Adrenal gland (tissue), 12 donors: Measurements from ENCODE around the gene HINT2. TPM values are rescaled to one million over a fixed set of nuclear protein-coding genes. Genes with fewer than 3 reads are reported as not detected.
A peak's percentile ranks its signal among the peaks of the same experiment; 100 is the strongest.

Experiments used
- DNase-seq, 7 donors: peaks; one replicate each; pipeline ENCODE4 v3.0.0-alpha.2; 2019 to 2020
- H3K27ac ChIP-seq, 5 donors: fragments of 200-600 bp; sonication (generic) in 4 of 5; 1 replicate in 3 of 5; 2 replicates in 2 of 5; pipeline versions ENCODE4 v1.5.1 to v1.8.0; 2016 to 2020; ENCODE audit warnings: mild to moderate bottlenecking in 1 of 5
- H3K27me3 ChIP-seq: fragments of 200-600 bp; 2 replicates; pipeline ENCODE4 v1.8.0; 2021
- H3K36me3 ChIP-seq, 2 donors: fragments of 200-600 bp; replicated peaks in 1 of 2; 1 replicate in 1 of 2; 2 replicates in 1 of 2; pipeline versions ENCODE4 v1.5.1 to v1.8.0; 2018 to 2022
- H3K4me1 ChIP-seq, 2 donors: fragments of 200-600 bp; replicated peaks in 1 of 2; 1 replicate in 1 of 2; 2 replicates in 1 of 2; pipeline versions ENCODE4 v1.5.1 to v1.8.0; 2018 to 2021
- H3K4me3 ChIP-seq, 4 donors: fragments of 200-600 bp; sonication (generic) in 3 of 4; one replicate each; pipeline ENCODE4 v1.5.1; 2016 to 2018
- H3K9me3 ChIP-seq, 3 donors: fragments of 200-600 bp; sonication (generic) in 1 of 3; replicated peaks in 1 of 3; 1 replicate in 2 of 3; 2 replicates in 1 of 3; pipeline versions ENCODE4 v1.5.1 to v1.8.0; 2016 to 2021
- CTCF ChIP-seq, 6 experiments: fragments of 450-650 bp in 4 of 6; fragments of 200-600 bp in 2 of 6; sonication (generic) in 1 of 6; IDR thresholded peaks; 1 replicate in 5 of 6; 2 replicates in 1 of 6; pipeline versions ENCODE4 v1.5.1 to v1.8.0; 2016 to 2021; ENCODE audit warnings: antibody characterized with exemption in 6 of 6, mild to moderate bottlenecking in 2 of 6, moderate library complexity in 1 of 6
- POLR2A ChIP-seq, 2 donors: fragments of 450-650 bp; IDR thresholded peaks; one replicate each; pipeline ENCODE4 v1.6.1; 2017; ENCODE audit warnings: antibody characterized with exemption in 2 of 2, mild to moderate bottlenecking in 2 of 2, moderate library complexity in 1 of 2
- WGBS, 4 donors: extraction: QIAGEN DNeasy Blood & Tissue Kit in 2 of 4; methylation state at CpG; one replicate each; pipeline versions ENCODE4 v1.1.5 to v1.1.7; 2013 to 2017; 5-methylcytosine and 5-hydroxymethylcytosine counted together
- intact Hi-C, 2 donors: fragments of 100-400 bp; cut with DNase I; formaldehyde crosslinking; loops; one replicate each; pipeline versions ENCODE4 v1.14.1 to v1.15.0; 2022 to 2023
- polyA plus RNA-seq, 3 donors: library from polyadenylated mRNA; stranded (reverse); fragments of 200-250 nt in 2 of 3; fragments of 350-450 nt in 1 of 3; fragmentation: Illumina TruSeq in 1 of 3; extraction: RNeasy Lipid Tissue Mini Kit (QIAGEN cat#74804) in 1 of 3; gene quantifications; one replicate each; pipeline ENCODE4 v1.2.3, GENCODE V29; 2013 to 2014
- total RNA-seq, 9 donors: library from RNA; depleted of rRNA in 4 of 9; stranded (reverse); fragments of >200 nt in 4 of 9; fragments of 120-200 nt in 1 of 9; fragmentation: NEBNext Ultra II Directional in 1 of 9; extraction: Animal tissue kit (Norgen Biotek cat#: 25700) in 1 of 9; gene quantifications; one replicate each; pipeline versions ENCODE4 v1.1.0 to v1.2.4, GENCODE V29; 2013 to 2023
- donor health status: healthy with polysubstance abuse.
- donor health status: Bipolar disorder and iron deficiency.
- donor health status: DM: yes; HTN: yes; CAD: no.
- donor health status: DM: no; HTN: no; CAD: no.
- donor health status: DM: no; HTN: no; CAD: no.
- donor health status: DM: yes; HTN: yes; CAD: no.

The HINT2 gene
- total and polyA plus RNA-seq, 12 donors, result 27.6 to 199 (median 82.9) TPM

GRCh38 chr9:35852267-35852815 is 37.5 kb upstream of the HINT2 start:
- no peak overlapping the region for H3K27ac ChIP-seq
- no peaks in the 10 kb centered on the region for H3K36me3 ChIP-seq
- peak in 2 of 7 donors; percentile 7 to 21 for DNase-seq
- TF ChIP-seq CTCF (IDR thresholded peaks at IDR 0.05) (no peak), POLR2A (IDR thresholded peaks at IDR 0.05) (no peak)
- no peak overlapping the region for H3K4me3 ChIP-seq
- no peaks in the 10 kb centered on the region for H3K9me3 ChIP-seq
- peaks cover 6 to 7% of the 10 kb centered on the region in 2 donors for H3K4me1 ChIP-seq
- WGBS, 4 donors, result 69 to 100% (median 96%) methylated on average over 2 of the region's 2 CpGs
- intact Hi-C loops, result no loop called here
- no peaks in the 10 kb centered on the region for H3K27me3 ChIP-seq

GRCh38 chr9:35847792-35848572 is 33.1 kb upstream of the HINT2 start:
- Histone ChIP-seq H3K36me3 (peaks cover 0 to 5% of the 10 kb centered on the region in 2 donors), H3K27ac (peak overlapping the region in 2 of 5 donors; percentile 67 to 69), H3K4me3 (no peak overlapping the region), H3K27me3 (no peaks in the 10 kb centered on the region), H3K4me1 (peaks cover 17 to 33% of the 10 kb centered on the region in 2 donors), H3K9me3 (no peaks in the 10 kb centered on the region)
- DNase-seq, result peak in 6 of 7 donors; percentile 43 to 77 (median 63)
- 44 to 56% (median 55%) methylated on average over 4 of the region's 4 CpGs for WGBS, 4 donors
- TF ChIP-seq CTCF (IDR thresholded peaks at IDR 0.05), result no peak
- peak in 1 of 2 donors; percentile 29 for TF ChIP-seq POLR2A (IDR thresholded peaks at IDR 0.05)
- intact Hi-C loops, result no loop called here

- intact Hi-C loops, result no loop called here
- WGBS, 4 donors, result 51 to 69% (median 62%) methylated on average over 31 to 53 of the region's 53 CpGs
- H3K27ac ChIP-seq, result peak overlapping the region in 2 of 5 donors; percentile 33 to 68
- no peak overlapping the region for H3K4me3 ChIP-seq
- H3K9me3 ChIP-seq, result no peaks in the 10 kb centered on the region
- peak in 5 of 7 donors; percentile 35 to 73 (median 43) for DNase-seq
- peaks cover 0 to 5% of the 10 kb centered on the region in 2 donors for H3K36me3 ChIP-seq
- peaks cover 17 to 33% of the 10 kb centered on the region in 2 donors for H3K4me1 ChIP-seq
- no peaks in the 10 kb centered on the region for H3K27me3 ChIP-seq
- no peak for TF ChIP-seq CTCF (IDR thresholded peaks at IDR 0.05)
- no peak for TF ChIP-seq POLR2A (IDR thresholded peaks at IDR 0.05)
Observed at GRCh38 chr9:35845824-35846771, 31.3 kb upstream of the HINT2 start.
